Stimulated activated CD8-positive, alpha-beta memory T cell treated with anti-CD3 and anti-CD28 coated beads, Interleukin-15, amount 100 ng/mL, for 1 hour (primary cell): ENCODE measurements around the gene WDR76.
"Not testable (repeated sequence)": the region's sequence is repeated elsewhere in the genome, so short reads cannot be mapped to it uniquely, and the experiment has no call there.

Experiments
- DNase-seq: peaks from one replicate; pipeline ENCODE4 v3.0.0-alpha.2; 2020; ENCODE audit warnings: low read depth

WDR76 gene

GRCh38 chr15:43826508-43827341 is at the start of gene WDR76:
Gene WDR76, plus strand, starts transcription at chr15:43827002. Its CDS starts 31 bp downstream, at chr15:43827033.
- peak; percentile 36 for DNase-seq

DNA sequence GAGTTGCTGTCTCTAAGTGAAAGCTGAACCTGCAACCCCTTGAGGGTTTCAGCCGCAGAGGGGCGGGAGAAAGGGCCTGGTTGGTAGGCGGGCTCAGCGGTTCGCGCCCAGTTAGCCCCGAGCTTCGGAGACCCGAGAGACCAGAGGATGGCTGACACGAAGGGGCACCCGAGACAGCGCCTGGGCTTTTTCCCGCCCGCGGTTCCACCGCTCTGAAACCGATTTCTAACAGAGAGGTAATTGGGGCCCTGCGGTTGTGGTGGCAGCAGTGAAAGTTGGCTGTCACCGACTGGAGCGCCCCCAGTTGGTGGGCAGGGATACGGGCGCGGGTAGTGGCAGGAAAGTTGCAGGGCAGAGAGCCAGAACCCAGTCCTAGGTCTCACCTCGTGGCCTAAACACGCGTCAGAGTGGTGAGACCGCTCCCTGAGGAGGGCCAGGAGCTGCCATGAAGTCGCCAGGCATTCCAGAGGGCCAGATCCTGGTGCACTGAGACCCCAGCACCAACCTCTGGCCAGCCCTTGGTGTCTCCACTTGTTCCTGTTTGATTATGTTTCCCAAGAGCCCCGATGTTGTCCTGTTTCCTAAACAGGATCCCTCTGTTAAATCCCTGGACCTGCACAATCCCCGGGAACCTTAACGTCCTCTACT is 49.4 kb upstream of the WDR76 start:
- peak; percentile 69 for DNase-seq

DNA sequence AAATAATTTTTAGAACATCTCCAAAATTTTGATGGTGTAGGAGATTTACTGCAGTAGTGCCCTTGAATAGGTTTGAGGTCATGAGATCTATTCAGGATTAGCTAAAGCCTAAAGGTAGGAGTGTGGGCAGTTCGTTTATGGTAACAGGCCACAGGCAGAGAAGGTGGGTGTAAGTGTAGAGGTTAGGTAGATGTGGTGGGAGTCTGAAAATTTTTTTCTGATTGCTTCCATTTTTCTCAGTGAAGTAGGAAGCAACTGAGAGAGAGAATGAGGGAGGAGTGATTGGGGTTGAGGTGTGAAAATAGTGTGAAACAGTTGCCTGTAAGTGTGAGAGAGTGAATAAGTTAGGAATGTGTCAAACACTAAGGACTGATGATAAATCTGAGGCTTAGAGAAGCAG is 47.8 kb upstream of the WDR76 start:
- DNase-seq, result no peak

DNA sequence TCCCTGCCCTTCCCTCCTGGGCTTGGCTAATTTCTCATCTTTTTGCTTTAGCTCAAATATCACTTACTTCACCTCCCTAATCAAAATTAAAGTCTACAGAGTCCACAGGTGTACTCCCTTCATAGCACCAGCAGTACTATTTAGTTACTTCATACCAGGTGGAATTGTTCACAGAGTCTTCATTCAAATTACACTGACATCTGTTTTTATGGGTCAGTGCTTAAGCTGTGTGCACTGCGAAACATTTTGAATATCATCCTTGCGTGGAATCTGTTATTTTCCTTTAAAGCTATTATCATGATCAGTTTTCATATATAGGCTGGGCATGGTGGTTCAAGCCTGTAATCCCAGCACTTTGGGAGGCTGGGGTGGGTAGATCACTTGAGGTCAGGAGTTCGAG is 37.4 kb upstream of the WDR76 start:
- no peak for DNase-seq

- peak; percentile 99 for DNase-seq
These were observed 34.6 kb upstream of the WDR76 start, which contains the start of gene SERF2 for GRCh38 chr15:43791993-43792760. Gene SERF2, plus strand, starts transcription at chr15:43792320. Its CDS starts 57 bp downstream, at chr15:43792377.

- DNase-seq, result no peak
These were observed 33.9 kb upstream of the WDR76 start for GRCh38 chr15:43792761-43793476.

DNA sequence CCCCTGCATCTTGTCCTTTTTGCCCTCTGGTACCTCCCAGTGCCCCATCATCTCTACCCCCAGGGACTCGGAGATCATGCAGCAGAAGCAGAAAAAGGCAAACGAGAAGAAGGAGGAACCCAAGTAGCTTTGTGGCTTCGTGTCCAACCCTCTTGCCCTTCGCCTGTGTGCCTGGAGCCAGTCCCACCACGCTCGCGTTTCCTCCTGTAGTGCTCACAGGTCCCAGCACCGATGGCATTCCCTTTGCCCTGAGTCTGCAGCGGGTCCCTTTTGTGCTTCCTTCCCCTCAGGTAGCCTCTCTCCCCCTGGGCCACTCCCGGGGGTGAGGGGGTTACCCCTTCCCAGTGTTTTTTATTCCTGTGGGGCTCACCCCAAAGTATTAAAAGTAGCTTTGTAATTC is 33.2 kb upstream of the WDR76 start:
- DNase-seq, result no peak

DNA sequence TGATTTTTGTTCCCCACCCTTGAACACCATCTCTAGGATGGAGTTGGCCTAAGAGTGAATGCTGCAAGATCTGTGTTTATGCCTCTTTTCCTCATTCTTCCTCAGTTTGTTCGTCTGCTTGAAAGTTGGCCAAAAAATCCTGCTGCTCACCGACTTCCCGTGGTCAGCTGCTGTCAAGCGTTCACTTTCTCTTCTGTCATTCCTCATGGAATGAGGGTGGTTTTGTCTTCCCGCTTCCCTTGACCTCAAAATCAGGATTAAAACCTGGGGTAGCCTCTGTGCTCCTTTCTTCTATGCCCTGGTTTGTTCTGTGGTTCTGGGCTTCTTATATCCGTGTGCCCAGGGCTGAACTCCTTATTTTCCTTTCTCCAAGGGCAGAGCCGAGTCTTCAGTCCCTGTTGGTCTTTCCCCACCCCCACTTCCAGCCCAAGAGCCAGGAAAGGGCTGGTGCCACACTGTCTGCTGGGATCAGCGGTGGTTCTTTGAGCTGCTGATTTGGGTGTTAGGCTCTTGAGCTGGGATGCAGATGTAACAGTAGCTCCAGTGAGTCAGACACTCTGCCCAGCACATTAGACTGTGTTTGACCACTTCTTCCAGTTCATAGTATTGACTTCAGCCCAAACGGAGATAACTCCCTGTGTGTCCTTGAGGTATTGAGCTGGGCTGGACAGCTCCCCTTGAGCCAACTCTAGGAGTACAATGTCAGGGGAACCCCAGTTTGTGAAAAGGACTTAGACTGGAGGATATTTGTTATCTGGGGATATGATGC is 32.3 kb upstream of the WDR76 start:
- no peak for DNase-seq

GRCh38 chr15:43795197-43795596 is 31.6 kb upstream of the WDR76 start:
- no peak for DNase-seq

GRCh38 chr15:43795997-43796396 is 30.8 kb upstream of the WDR76 start:
- DNase-seq, result no peak

- DNase-seq, result no peak
These were observed 30.2 kb upstream of the WDR76 start for GRCh38 chr15:43796566-43796965.

DNA sequence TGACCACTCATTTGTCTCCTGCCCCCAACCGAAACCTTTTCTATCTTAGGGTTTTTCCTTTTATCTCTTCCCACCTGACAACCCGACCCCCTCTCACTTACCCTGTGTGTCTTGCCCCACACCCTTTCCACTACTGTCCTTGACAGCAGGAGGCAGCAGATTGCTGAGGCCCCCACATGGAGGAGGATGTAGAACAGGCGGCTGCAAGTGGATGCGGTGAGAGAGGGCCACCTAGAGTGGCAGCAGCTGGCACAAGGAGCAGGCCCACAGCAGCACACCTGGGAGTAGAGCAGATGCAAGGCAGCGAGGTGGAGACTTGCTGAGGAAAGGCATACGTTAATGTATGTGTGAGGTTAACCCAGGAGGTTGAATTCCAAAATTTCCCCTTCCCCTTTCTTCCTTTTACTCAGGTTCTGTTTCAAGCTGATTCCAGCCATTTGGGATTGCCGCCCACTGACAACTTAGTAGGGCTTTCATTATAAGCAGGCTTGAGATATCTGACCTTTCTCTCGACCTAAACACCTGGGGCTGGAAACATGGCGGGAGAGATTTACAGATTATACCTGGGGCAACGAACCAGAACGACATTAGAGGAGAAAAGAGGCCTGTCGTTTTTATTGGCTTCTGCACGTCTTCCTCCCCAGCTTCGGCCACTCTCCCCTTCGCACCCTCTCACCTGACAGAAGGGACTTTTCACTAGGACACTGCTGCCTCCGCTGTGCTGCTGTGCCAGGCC is 27.4 kb upstream of the WDR76 start:
- no peak for DNase-seq

- no peak for DNase-seq
These were observed 26.9 kb upstream of the WDR76 start, which contains the start of gene SERINC4 for GRCh38 chr15:43799945-43800285. Gene SERINC4, minus strand, starts transcription at chr15:43800220. Its CDS starts 234 bp downstream, at chr15:43799986.

- peak; percentile 89 for DNase-seq
These were observed 26.3 kb upstream of the WDR76 start, which contains the start of gene HYPK for GRCh38 chr15:43800286-43801141. Gene HYPK, plus strand, starts transcription at chr15:43800599. Its CDS starts 24 bp downstream, at chr15:43800623.

- DNase-seq, result not testable (repeated sequence)
These were observed 24.1 kb upstream of the WDR76 start for GRCh38 chr15:43802676-43803075.

GRCh38 chr15:43808435-43808950 is 18.3 kb upstream of the WDR76 start:
- no peak for DNase-seq

- DNase-seq, result no peak
These were observed 17.7 kb upstream of the WDR76 start for GRCh38 chr15:43808960-43809678.

GRCh38 chr15:43815064-43815463 is 11.7 kb upstream of the WDR76 start:
- DNase-seq, result not testable (repeated sequence)
